HUES6 (cell line): ENCODE measurements around the gene BCAS3.

Source experiments
- H3K27ac ChIP-seq: 2 replicates; pipeline ENCODE4 v1.7.0; 2013; ENCODE audit warnings: low read depth, mild to moderate bottlenecking, low read length, inconsistent platforms
- H3K27me3 ChIP-seq: 2 replicates; pipeline ENCODE4 v1.6.1; 2013; ENCODE audit warnings: low read length; ENCODE audit not compliant: control insufficient read depth, insufficient read depth
- H3K36me3 ChIP-seq: 2 replicates; pipeline ENCODE4 v1.6.1; 2013; ENCODE audit warnings: low read length; ENCODE audit not compliant: control insufficient read depth, insufficient read depth
- H3K4me1 ChIP-seq: 2 replicates; pipeline ENCODE4 v1.6.1; 2013; ENCODE audit warnings: low read length; ENCODE audit not compliant: control insufficient read depth, insufficient read depth
- H3K4me3 ChIP-seq: 2 replicates; pipeline ENCODE4 v1.5.1; 2013; ENCODE audit warnings: low read depth, low read length
- H3K9ac ChIP-seq: one replicate; pipeline ENCODE4 v1.6.1; 2013; ENCODE audit warnings: mild to moderate bottlenecking, low read length
- H3K9me3 ChIP-seq: 2 replicates; pipeline ENCODE4 v1.6.1; 2013; ENCODE audit warnings: low read depth, low read length; ENCODE audit not compliant: control insufficient read depth, insufficient read depth

Gene BCAS3

DNA sequence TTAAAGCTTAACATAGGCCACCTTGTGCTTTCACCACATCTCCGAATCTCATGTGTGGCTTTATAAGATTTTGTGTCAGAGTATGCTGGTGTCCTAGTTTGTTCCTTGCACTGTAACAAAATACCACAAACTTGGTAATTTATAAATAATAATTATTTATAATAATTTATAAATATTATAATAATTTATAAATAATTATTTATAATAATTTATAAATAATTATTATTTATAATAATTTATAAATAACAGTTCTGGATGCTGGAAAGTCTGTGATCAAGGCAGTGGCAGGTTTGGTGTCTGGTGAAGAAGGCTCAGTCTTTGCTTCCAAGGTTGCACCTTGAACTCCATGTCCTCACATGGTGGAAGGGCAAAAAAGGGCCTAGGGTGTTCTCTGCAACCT lies 147.7 kb downstream of the BCAS3 start:
- H3K27me3 ChIP-seq: no peaks in the 10 kb centered on the region
- no peak overlapping the region for H3K27ac ChIP-seq
- H3K36me3 ChIP-seq: no peaks in the 10 kb centered on the region
- H3K9me3 ChIP-seq: no peaks in the 10 kb centered on the region
- H3K4me3 ChIP-seq: no peak overlapping the region
- no peaks in the 10 kb centered on the region for H3K4me1 ChIP-seq
- no peak overlapping the region for H3K9ac ChIP-seq

- Histone ChIP-seq H3K36me3 (no peaks in the 10 kb centered on the region), H3K9me3 (no peaks in the 10 kb centered on the region), H3K4me3 (no peak overlapping the region), H3K4me1 (no peaks in the 10 kb centered on the region), H3K9ac (no peak overlapping the region), H3K27ac (no peak overlapping the region), H3K27me3 (no peaks in the 10 kb centered on the region)
Measured at GRCh38 chr17:60827943-60828342, 150.3 kb downstream of the BCAS3 start.

- Histone ChIP-seq H3K27me3 (no peaks in the 10 kb centered on the region), H3K36me3 (no peaks in the 10 kb centered on the region), H3K9ac (no peak overlapping the region), H3K9me3 (no peaks in the 10 kb centered on the region), H3K27ac (no peak overlapping the region), H3K4me1 (no peaks in the 10 kb centered on the region), H3K4me3 (no peak overlapping the region)
Measured at GRCh38 chr17:60832151-60832585, 154.5 kb downstream of the BCAS3 start.

DNA sequence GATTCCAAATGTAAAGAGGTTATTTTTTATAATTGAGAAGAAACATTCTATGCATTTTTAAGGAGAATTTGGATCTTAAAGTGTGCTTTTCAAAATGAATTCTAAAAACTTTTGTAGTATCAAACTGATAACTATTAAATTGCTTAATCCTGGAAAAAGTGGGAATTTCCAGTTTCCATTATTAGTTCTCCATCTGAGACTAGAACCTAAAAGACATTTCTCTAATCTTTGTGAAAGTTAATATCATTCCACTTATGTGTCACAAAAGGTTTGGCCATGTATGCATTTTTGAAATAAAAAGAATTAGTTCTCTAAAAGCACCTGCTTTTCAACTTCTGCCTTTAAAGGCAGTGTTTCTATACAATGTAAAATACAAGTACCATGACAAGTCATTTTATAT lies 155.0 kb downstream of the BCAS3 start:
- no peaks in the 10 kb centered on the region for H3K36me3 ChIP-seq
- no peak overlapping the region for H3K9ac ChIP-seq
- H3K27ac ChIP-seq: no peak overlapping the region
- no peaks in the 10 kb centered on the region for H3K27me3 ChIP-seq
- H3K9me3 ChIP-seq: no peaks in the 10 kb centered on the region
- H3K4me3 ChIP-seq: no peak overlapping the region
- H3K4me1 ChIP-seq: no peaks in the 10 kb centered on the region

DNA sequence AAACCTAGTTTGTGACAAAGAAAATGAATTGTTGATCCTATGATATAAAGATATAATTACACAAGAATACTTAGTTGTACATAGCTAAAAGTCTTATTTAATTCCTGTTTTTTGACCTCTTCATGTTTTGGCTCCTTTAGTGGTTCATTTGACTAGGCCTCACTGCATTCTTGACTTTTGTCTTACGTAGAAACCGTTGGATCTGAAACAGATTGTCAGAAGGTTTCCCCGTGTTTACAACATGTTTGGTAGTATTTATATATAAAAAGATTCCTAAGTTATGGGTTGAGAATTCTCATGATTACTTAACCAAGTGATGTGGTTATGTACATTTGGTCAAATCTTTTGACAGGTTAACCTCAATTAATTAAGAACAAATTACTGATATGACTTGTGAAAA lies 162.8 kb downstream of the BCAS3 start:
- Histone ChIP-seq H3K36me3 (no peaks in the 10 kb centered on the region), H3K9me3 (no peaks in the 10 kb centered on the region), H3K9ac (no peak overlapping the region), H3K4me1 (no peaks in the 10 kb centered on the region), H3K4me3 (no peak overlapping the region), H3K27ac (no peak overlapping the region), H3K27me3 (no peaks in the 10 kb centered on the region)

DNA sequence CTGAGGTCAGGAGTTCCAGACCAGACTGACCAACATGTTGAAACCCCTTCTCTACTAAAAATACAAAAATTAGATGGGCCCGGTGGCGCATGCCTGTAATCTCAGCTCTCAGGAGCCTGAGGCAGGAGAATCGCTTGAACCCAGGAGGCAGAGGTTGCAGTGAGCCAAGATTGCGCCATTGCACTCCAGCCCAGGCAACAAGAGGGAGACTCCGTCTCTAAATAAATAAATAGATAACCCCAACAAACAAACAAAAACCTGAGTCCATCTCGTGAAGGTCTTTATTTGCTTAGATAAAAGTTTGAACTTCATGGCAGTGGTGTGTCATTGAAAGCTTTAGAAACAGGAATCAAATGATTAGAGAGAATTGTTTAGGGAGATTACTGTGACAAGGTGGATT lies 167.4 kb downstream of the BCAS3 start:
- Histone ChIP-seq H3K4me3 (no peak overlapping the region), H3K9me3 (no peaks in the 10 kb centered on the region), H3K4me1 (no peaks in the 10 kb centered on the region), H3K36me3 (no peaks in the 10 kb centered on the region), H3K27me3 (no peaks in the 10 kb centered on the region), H3K9ac (no peak overlapping the region), H3K27ac (no peak overlapping the region)

DNA sequence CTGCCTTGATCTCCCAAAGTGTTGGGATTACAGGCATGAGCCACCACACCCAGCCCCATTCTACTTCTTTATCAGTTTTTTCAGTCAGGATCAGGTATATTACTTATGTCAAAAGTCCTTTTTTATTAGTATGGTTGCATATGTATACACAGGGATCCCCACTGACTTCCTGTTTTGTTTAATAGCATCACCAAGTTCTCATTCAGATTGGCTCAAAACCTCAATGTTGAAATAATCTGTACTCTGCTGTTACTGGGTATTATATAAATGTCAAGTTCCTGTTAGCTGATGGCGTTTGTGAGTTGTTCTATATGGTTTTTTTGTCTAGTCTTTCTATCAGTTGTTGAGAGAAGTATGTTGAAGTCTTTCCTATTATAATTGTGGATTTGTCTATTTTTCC lies 168.5 kb downstream of the BCAS3 start:
- Histone ChIP-seq H3K4me1 (no peaks in the 10 kb centered on the region), H3K9me3 (no peaks in the 10 kb centered on the region), H3K27ac (no peak overlapping the region), H3K36me3 (no peaks in the 10 kb centered on the region), H3K4me3 (no peak overlapping the region), H3K9ac (no peak overlapping the region), H3K27me3 (no peaks in the 10 kb centered on the region)

GRCh38 chr17:60851181-60851580 lies 173.5 kb downstream of the BCAS3 start:
- no peaks in the 10 kb centered on the region for H3K4me1 ChIP-seq
- H3K27ac ChIP-seq: no peak overlapping the region
- H3K9ac ChIP-seq: no peak overlapping the region
- H3K4me3 ChIP-seq: no peak overlapping the region
- no peaks in the 10 kb centered on the region for H3K36me3 ChIP-seq
- no peaks in the 10 kb centered on the region for H3K27me3 ChIP-seq
- no peaks in the 10 kb centered on the region for H3K9me3 ChIP-seq

DNA sequence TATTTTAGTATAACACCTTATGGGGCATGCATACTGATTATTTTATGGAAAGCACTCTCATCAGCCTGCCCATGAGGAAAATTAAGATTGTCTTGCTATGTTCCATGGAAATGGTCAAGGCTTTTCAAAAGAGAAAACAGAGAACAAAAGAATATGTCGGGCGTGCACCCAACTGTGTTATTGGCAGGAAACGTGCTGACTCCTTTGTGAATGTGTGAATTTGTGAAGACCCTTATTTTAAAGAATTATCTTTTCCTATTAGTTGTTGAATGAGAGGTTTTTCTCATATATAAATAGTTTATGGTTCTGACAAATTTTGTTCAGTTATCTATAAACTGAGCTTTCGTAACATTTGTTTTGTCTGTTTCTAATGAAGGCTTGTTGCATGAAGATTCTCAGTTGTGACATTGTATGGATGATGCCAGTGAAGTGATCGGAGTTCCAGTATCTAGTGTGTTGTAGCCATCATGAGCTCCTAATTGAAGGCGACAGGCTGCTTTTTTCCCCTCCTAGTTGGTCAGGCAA lies 180.0 kb downstream of the BCAS3 start:
- Histone ChIP-seq H3K4me3 (no peak overlapping the region), H3K27ac (no peak overlapping the region), H3K4me1 (no peaks in the 10 kb centered on the region), H3K27me3 (no peaks in the 10 kb centered on the region), H3K9me3 (no peaks in the 10 kb centered on the region), H3K9ac (no peak overlapping the region), H3K36me3 (no peaks in the 10 kb centered on the region)

- Histone ChIP-seq H3K36me3 (no peaks in the 10 kb centered on the region), H3K27me3 (no peaks in the 10 kb centered on the region), H3K4me1 (no peaks in the 10 kb centered on the region), H3K4me3 (no peak overlapping the region), H3K9me3 (no peaks in the 10 kb centered on the region), H3K27ac (no peak overlapping the region), H3K9ac (no peak overlapping the region)
Measured at GRCh38 chr17:60862482-60862881, 184.8 kb downstream of the BCAS3 start.

- Histone ChIP-seq H3K27me3 (no peaks in the 10 kb centered on the region), H3K36me3 (no peaks in the 10 kb centered on the region), H3K27ac (no peak overlapping the region), H3K9ac (no peak overlapping the region), H3K4me1 (no peaks in the 10 kb centered on the region), H3K9me3 (no peaks in the 10 kb centered on the region), H3K4me3 (no peak overlapping the region)
Measured at GRCh38 chr17:60863892-60864707, 186.4 kb downstream of the BCAS3 start.
